Vagina (tissue), 2 donors: ENCODE measurements around the gene TSPAN6. TPM values are rescaled to one million over a fixed set of nuclear protein-coding genes. Genes with fewer than 3 reads are reported as not detected.

ENCODE experiments used
- DNase-seq, 2 donors: peaks; one replicate each; pipeline ENCODE4 v3.0.0-alpha.2; 2017; ENCODE audit errors: extremely low spot score in 2 of 2
- H3K27ac ChIP-seq: fragments of 200-600 bp; sonication (generic); one replicate; pipeline ENCODE4 v1.5.1; 2019
- H3K27me3 ChIP-seq: fragments of 200-600 bp; sonication (generic); one replicate; pipeline ENCODE4 v1.5.1; 2019
- H3K36me3 ChIP-seq, 2 donors: fragments of 200-600 bp; sonication (generic); one replicate each; pipeline ENCODE4 v1.5.1; 2017 to 2019
- H3K4me1 ChIP-seq: fragments of 200-600 bp; sonication (generic); one replicate; pipeline ENCODE4 v1.5.1; 2019
- H3K4me3 ChIP-seq, 2 donors: fragments of 200-600 bp; sonication (generic); 1 replicate in 1 of 2; 2 replicates in 1 of 2; pipeline ENCODE4 v1.5.1; 2016 to 2019
- H3K9me3 ChIP-seq: fragments of 200-600 bp; sonication (generic); one replicate; pipeline ENCODE4 v1.5.1; 2019
- POLR2A ChIP-seq, 2 donors: fragments of 450-650 bp; IDR thresholded peaks; one replicate each; pipeline ENCODE4 v1.6.1; 2017; ENCODE audit warnings: antibody characterized with exemption in 2 of 2, mild to moderate bottlenecking in 2 of 2, moderate library complexity in 2 of 2
- POLR2AphosphoS5 ChIP-seq, 2 donors: sonication (generic); formaldehyde crosslinking; IDR thresholded peaks; one replicate each; pipeline ENCODE4 v1.9.0; 2017; ENCODE audit warnings: antibody characterized with exemption in 2 of 2, mild to moderate bottlenecking in 2 of 2, low read depth in 1 of 2; ENCODE audit not compliant: insufficient read depth in 1 of 2
- intact Hi-C: fragments of 100-400 bp; cut with DNase I; formaldehyde crosslinking; loops from one replicate; pipeline ENCODE4 v1.15.1; 2023
- total RNA-seq: library from RNA; depleted of rRNA; stranded (reverse); fragments of >200 nt; gene quantifications from one replicate; pipeline ENCODE4 v1.2.3, GENCODE V29; 2016
- TF ChIP-seq, protein P1 (sequence below), 3 experiments: fragments of 450-650 bp in 2 of 3; fragments of 200-600 bp in 1 of 3; sonication (generic) in 1 of 3; IDR thresholded peaks; one replicate each; pipeline ENCODE4 v1.5.1; 2017 to 2019; ENCODE audit warnings: antibody characterized with exemption in 3 of 3, mild to moderate bottlenecking in 2 of 3, moderate library complexity in 2 of 3

TSPAN6 gene
- 19.6 TPM for total RNA-seq

DNA sequence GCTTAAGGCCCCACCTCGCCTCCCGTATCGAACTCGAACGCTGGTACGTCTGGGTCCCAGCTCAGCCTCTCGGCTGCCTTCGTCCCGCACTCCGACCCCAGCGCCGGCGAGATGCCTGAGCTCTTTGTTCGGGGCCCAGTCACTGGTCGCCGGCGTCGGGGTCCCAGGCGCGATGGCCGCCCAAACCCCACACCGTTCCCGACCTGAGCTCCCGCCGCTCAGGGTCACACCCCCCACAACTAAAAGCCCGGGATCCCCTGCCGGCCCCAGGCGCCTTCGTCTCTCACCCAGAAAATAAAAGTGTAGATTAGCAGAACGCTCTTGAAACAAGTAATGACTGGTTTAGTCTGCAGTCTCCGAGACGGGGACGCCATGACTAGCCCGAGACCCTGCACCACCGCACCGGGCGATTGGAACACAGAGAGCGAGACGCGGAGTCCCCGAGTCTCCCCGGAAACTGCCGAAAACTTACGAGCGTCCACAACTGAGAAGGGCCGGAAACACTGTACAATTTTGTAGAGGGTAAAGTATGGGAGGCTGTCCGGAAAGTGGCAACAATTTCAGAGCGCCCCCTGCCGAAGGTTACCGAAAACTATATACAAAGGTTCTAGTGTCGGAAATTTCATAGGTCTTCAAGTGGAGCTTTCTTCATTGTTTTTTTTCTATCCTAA is at the start of gene TSPAN6:
TSPAN6 (minus strand) TSS at position 486 of the 671 bp plus-strand sequence; CDS start at position 374, 112 bp downstream.
- peak; percentile 25 to 68 for TF ChIP-seq POLR2AphosphoS5 (IDR thresholded peaks at IDR 0.05; ENCODE audit: insufficient read depth in 1 of 2, low read depth in 1 of 2)
- no peak for TF ChIP-seq POLR2A (IDR thresholded peaks at IDR 0.05)
- TF ChIP-seq, protein P1, sequence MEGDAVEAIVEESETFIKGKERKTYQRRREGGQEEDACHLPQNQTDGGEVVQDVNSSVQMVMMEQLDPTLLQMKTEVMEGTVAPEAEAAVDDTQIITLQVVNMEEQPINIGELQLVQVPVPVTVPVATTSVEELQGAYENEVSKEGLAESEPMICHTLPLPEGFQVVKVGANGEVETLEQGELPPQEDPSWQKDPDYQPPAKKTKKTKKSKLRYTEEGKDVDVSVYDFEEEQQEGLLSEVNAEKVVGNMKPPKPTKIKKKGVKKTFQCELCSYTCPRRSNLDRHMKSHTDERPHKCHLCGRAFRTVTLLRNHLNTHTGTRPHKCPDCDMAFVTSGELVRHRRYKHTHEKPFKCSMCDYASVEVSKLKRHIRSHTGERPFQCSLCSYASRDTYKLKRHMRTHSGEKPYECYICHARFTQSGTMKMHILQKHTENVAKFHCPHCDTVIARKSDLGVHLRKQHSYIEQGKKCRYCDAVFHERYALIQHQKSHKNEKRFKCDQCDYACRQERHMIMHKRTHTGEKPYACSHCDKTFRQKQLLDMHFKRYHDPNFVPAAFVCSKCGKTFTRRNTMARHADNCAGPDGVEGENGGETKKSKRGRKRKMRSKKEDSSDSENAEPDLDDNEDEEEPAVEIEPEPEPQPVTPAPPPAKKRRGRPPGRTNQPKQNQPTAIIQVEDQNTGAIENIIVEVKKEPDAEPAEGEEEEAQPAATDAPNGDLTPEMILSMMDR (IDR thresholded peaks at IDR 0.05): peak in 2 of 3 experiments; percentile 44 to 49
- intact Hi-C loops: no loop called here
- Histone ChIP-seq H3K4me3 (peak within 1 kb of the TSS; percentile 49 to 51), H3K27ac (peak within 1 kb of the TSS; percentile 61), H3K9me3 (no peaks in the 10 kb centered on the region), H3K4me1 (no peaks in the 10 kb centered on the region), H3K27me3 (no peaks in the 10 kb centered on the region), H3K36me3 (peaks cover 0 to 4% of the 10 kb centered on the region in 2 donors)
- DNase-seq: no peak

DNA sequence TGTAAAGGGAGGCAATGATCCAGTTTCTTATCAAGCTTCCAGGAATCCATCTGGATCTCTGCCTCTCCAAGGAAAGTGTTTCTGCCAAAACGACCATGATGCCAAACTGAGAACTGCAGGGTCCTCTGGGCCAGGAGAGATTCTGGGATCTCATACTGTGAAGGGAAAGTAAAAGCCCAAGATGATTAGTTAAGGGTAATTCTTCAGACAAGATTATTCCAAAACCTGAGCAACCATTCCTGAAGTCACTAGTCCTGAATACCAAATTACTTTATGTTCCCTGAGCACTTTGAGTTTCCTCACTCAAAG is 49.3 kb upstream of the TSPAN6 start:
- Histone ChIP-seq H3K9me3 (no peaks in the 10 kb centered on the region), H3K27ac (no peak overlapping the region), H3K4me1 (peaks cover 5% of the 10 kb centered on the region), H3K36me3 (no peaks in the 10 kb centered on the region), H3K4me3 (no peak overlapping the region), H3K27me3 (no peaks in the 10 kb centered on the region)
- DNase-seq: no peak
- TF ChIP-seq POLR2A (IDR thresholded peaks at IDR 0.05): no peak
- TF ChIP-seq, protein P1 (IDR thresholded peaks at IDR 0.05): peak in 1 of 3 experiments; percentile 31
- intact Hi-C loops: loop anchor here (5.0 kb wide), 1 partner anchor 81 kb away; no protein-coding TSS in a partner anchor

GRCh38 chrX:100685284-100685996 is 48.8 kb upstream of the TSPAN6 start:
- peaks cover 5% of the 10 kb centered on the region for H3K4me1 ChIP-seq
- peak overlapping the region; percentile 26 for H3K27ac ChIP-seq
- TF ChIP-seq POLR2A (IDR thresholded peaks at IDR 0.05): no peak
- TF ChIP-seq, protein P1 (IDR thresholded peaks at IDR 0.05): peak; percentile 40 to 88 (median 84)
- H3K36me3 ChIP-seq: no peaks in the 10 kb centered on the region
- no peaks in the 10 kb centered on the region for H3K9me3 ChIP-seq
- H3K27me3 ChIP-seq: no peaks in the 10 kb centered on the region
- DNase-seq: no peak
- intact Hi-C loops: loop anchor here (5.0 kb wide), 1 partner anchor 82 kb away; no protein-coding TSS in a partner anchor
- no peak overlapping the region for H3K4me3 ChIP-seq

DNA sequence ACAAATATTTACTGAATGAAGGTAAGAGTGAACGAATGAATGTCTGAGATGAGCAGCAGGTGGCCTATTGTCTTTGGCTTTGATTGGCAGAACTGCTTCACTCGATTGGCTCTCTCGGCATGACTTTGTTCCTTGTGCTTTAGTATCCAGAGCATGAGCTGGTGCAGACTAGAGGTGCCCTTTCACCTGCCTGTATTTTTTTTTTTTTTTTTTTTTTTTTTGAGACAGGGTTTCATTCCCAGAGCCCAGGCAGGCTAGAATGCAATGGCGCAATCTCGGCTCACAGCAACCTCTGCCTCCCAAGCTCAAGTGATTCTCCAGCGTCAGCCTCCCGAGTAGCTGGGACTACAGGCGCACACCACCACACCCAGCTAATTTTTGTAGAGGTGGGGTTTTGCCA is 46.3 kb upstream of the TSPAN6 start:
- H3K27ac ChIP-seq: no peak overlapping the region
- no peak for DNase-seq
- intact Hi-C loops: no loop called here

More for the DNA sequence above, 46.3 kb upstream of the TSPAN6 start:
- Histone ChIP-seq H3K27me3 (no peaks in the 10 kb centered on the region), H3K4me1 (peaks cover 5% of the 10 kb centered on the region), H3K4me3 (no peak overlapping the region), H3K36me3 (no peaks in the 10 kb centered on the region), H3K9me3 (no peaks in the 10 kb centered on the region)
- TF ChIP-seq POLR2A (IDR thresholded peaks at IDR 0.05): no peak
- TF ChIP-seq, protein P1 (IDR thresholded peaks at IDR 0.05): no peak
- TF ChIP-seq POLR2AphosphoS5 (IDR thresholded peaks at IDR 0.05; ENCODE audit: insufficient read depth in 1 of 2, low read depth in 1 of 2): no peak
